ENCODE measurements around the gene KIAA1671.
"Not testable (repeated sequence)": the region's sequence is repeated elsewhere in the genome, so short reads cannot be mapped to it uniquely, and the experiment has no call there.

KIAA1671 gene

GRCh38 chr22:25178869-25179631, 226.5 kb downstream of the KIAA1671 start:
- H3K27me3 ChIP-seq (ENCODE audit: insufficient read depth, low read length); H3K27ac ChIP-seq (ENCODE audit: low read length); H3K9ac ChIP-seq (ENCODE audit: low read depth, low read length); H3K4me1 ChIP-seq (ENCODE audit: insufficient read depth, low read length); H3K9me3 ChIP-seq (ENCODE audit: insufficient read depth, low read depth, low read length); H3K4me3 ChIP-seq (ENCODE audit: low read length): not testable (repeated sequence)
- H3K36me3 ChIP-seq (ENCODE audit: insufficient read depth, low read depth, low read length): peaks cover 20% of the 10 kb centered on the region

GRCh38 chr22:25182131-25183110, 229.9 kb downstream of the KIAA1671 start:
- Histone ChIP-seq H3K9me3 (ENCODE audit: insufficient read depth, low read depth, low read length) (no peaks in the 10 kb centered on the region; the same call in 1 of the 2 replicates), H3K4me3 (ENCODE audit: low read length) (no peak overlapping the region), H3K36me3 (ENCODE audit: insufficient read depth, low read depth, low read length) (peaks cover 15% of the 10 kb centered on the region), H3K4me1 (ENCODE audit: insufficient read depth, low read length) (no peaks in the 10 kb centered on the region), H3K27me3 (ENCODE audit: insufficient read depth, low read length) (no peaks in the 10 kb centered on the region), H3K27ac (ENCODE audit: low read length) (no peak overlapping the region), H3K9ac (ENCODE audit: low read depth, low read length) (no peak overlapping the region)

GRCh38 chr22:25183949-25184619, 231.6 kb downstream of the KIAA1671 start:
- Histone ChIP-seq H3K27ac (ENCODE audit: low read length) (no peak overlapping the region), H3K36me3 (ENCODE audit: insufficient read depth, low read depth, low read length) (peaks cover 15% of the 10 kb centered on the region), H3K9me3 (ENCODE audit: insufficient read depth, low read depth, low read length) (no peaks in the 10 kb centered on the region; the same call in 1 of the 2 replicates), H3K27me3 (ENCODE audit: insufficient read depth, low read length) (no peaks in the 10 kb centered on the region), H3K9ac (ENCODE audit: low read depth, low read length) (no peak overlapping the region), H3K4me3 (ENCODE audit: low read length) (no peak overlapping the region), H3K4me1 (ENCODE audit: insufficient read depth, low read length) (no peaks in the 10 kb centered on the region)

- no peaks in the 10 kb centered on the region for H3K9me3 ChIP-seq (ENCODE audit: insufficient read depth, low read depth, low read length)
- H3K27ac ChIP-seq (ENCODE audit: low read length): no peak overlapping the region
- H3K36me3 ChIP-seq (ENCODE audit: insufficient read depth, low read depth, low read length): peaks cover 20% of the 10 kb centered on the region
- no peak overlapping the region for H3K9ac ChIP-seq (ENCODE audit: low read depth, low read length)
- H3K27me3 ChIP-seq (ENCODE audit: insufficient read depth, low read length): no peaks in the 10 kb centered on the region
- H3K4me1 ChIP-seq (ENCODE audit: insufficient read depth, low read length): no peaks in the 10 kb centered on the region
- H3K4me3 ChIP-seq (ENCODE audit: low read length): no peak overlapping the region
These were observed 233.6 kb downstream of the KIAA1671 start for GRCh38 chr22:25186140-25186539.

- H3K9me3 ChIP-seq (ENCODE audit: insufficient read depth, low read depth, low read length): no peaks in the 10 kb centered on the region
- no peaks in the 10 kb centered on the region for H3K27me3 ChIP-seq (ENCODE audit: insufficient read depth, low read length)
- H3K9ac ChIP-seq (ENCODE audit: low read depth, low read length): no peak overlapping the region
- no peak overlapping the region for H3K27ac ChIP-seq (ENCODE audit: low read length)
- H3K4me3 ChIP-seq (ENCODE audit: low read length): no peak overlapping the region
- H3K36me3 ChIP-seq (ENCODE audit: insufficient read depth, low read depth, low read length): peaks cover 26% of the 10 kb centered on the region
- no peaks in the 10 kb centered on the region for H3K4me1 ChIP-seq (ENCODE audit: insufficient read depth, low read length)
These were observed 235.0 kb downstream of the KIAA1671 start for GRCh38 chr22:25187469-25187868.

GRCh38 chr22:25192406-25192805, 239.9 kb downstream of the KIAA1671 start:
- Histone ChIP-seq H3K4me1 (ENCODE audit: insufficient read depth, low read length) (no peaks in the 10 kb centered on the region), H3K36me3 (ENCODE audit: insufficient read depth, low read depth, low read length) (peaks cover 13% of the 10 kb centered on the region), H3K4me3 (ENCODE audit: low read length) (no peak overlapping the region), H3K27me3 (ENCODE audit: insufficient read depth, low read length) (no peaks in the 10 kb centered on the region), H3K9me3 (ENCODE audit: insufficient read depth, low read depth, low read length) (no peaks in the 10 kb centered on the region), H3K9ac (ENCODE audit: low read depth, low read length) (no peak overlapping the region), H3K27ac (ENCODE audit: low read length) (no peak overlapping the region)

GRCh38 chr22:25193130-25193529, 240.6 kb downstream of the KIAA1671 start:
- H3K36me3 ChIP-seq (ENCODE audit: insufficient read depth, low read depth, low read length): peaks cover 13% of the 10 kb centered on the region
- H3K27me3 ChIP-seq (ENCODE audit: insufficient read depth, low read length): no peaks in the 10 kb centered on the region
- H3K27ac ChIP-seq (ENCODE audit: low read length): no peak overlapping the region
- no peaks in the 10 kb centered on the region for H3K9me3 ChIP-seq (ENCODE audit: insufficient read depth, low read depth, low read length)
- no peak overlapping the region for H3K9ac ChIP-seq (ENCODE audit: low read depth, low read length)
- no peak overlapping the region for H3K4me3 ChIP-seq (ENCODE audit: low read length)
- no peaks in the 10 kb centered on the region for H3K4me1 ChIP-seq (ENCODE audit: insufficient read depth, low read length)

- Histone ChIP-seq H3K4me3 (ENCODE audit: low read length) (no peak overlapping the region), H3K9me3 (ENCODE audit: insufficient read depth, low read depth, low read length) (no peaks in the 10 kb centered on the region), H3K9ac (ENCODE audit: low read depth, low read length) (no peak overlapping the region), H3K27ac (ENCODE audit: low read length) (no peak overlapping the region), H3K36me3 (ENCODE audit: insufficient read depth, low read depth, low read length) (peaks cover 13% of the 10 kb centered on the region), H3K4me1 (ENCODE audit: insufficient read depth, low read length) (no peaks in the 10 kb centered on the region), H3K27me3 (ENCODE audit: insufficient read depth, low read length) (no peaks in the 10 kb centered on the region)
These were observed 241.0 kb downstream of the KIAA1671 start for GRCh38 chr22:25193548-25193947.

- no peaks in the 10 kb centered on the region for H3K27me3 ChIP-seq (ENCODE audit: insufficient read depth, low read length)
- H3K9ac ChIP-seq (ENCODE audit: low read depth, low read length): no peak overlapping the region
These were observed 243.8 kb downstream of the KIAA1671 start for GRCh38 chr22:25196326-25196725.

GRCh38 chr22:25197340-25197739, 244.8 kb downstream of the KIAA1671 start:
- Histone ChIP-seq H3K36me3 (ENCODE audit: insufficient read depth, low read depth, low read length) (peaks cover 3% of the 10 kb centered on the region; the same call in 1 of the 2 replicates), H3K4me3 (ENCODE audit: low read length) (no peak overlapping the region), H3K9me3 (ENCODE audit: insufficient read depth, low read depth, low read length) (no peaks in the 10 kb centered on the region), H3K27me3 (ENCODE audit: insufficient read depth, low read length) (no peaks in the 10 kb centered on the region), H3K27ac (ENCODE audit: low read length) (no peak overlapping the region), H3K9ac (ENCODE audit: low read depth, low read length) (no peak overlapping the region), H3K4me1 (ENCODE audit: insufficient read depth, low read length) (no peaks in the 10 kb centered on the region)

More at GRCh38 chr22:25196326-25196725, 243.8 kb downstream of the KIAA1671 start:
- Histone ChIP-seq H3K9me3 (ENCODE audit: insufficient read depth, low read depth, low read length) (no peaks in the 10 kb centered on the region), H3K27ac (ENCODE audit: low read length) (no peak overlapping the region), H3K4me1 (ENCODE audit: insufficient read depth, low read length) (no peaks in the 10 kb centered on the region), H3K4me3 (ENCODE audit: low read length) (no peak overlapping the region), H3K36me3 (ENCODE audit: insufficient read depth, low read depth, low read length) (peaks cover 9% of the 10 kb centered on the region)

- Histone ChIP-seq H3K27me3 (ENCODE audit: insufficient read depth, low read length) (no peaks in the 10 kb centered on the region), H3K4me3 (ENCODE audit: low read length) (no peak within 1 kb of the TSS), H3K9ac (ENCODE audit: low read depth, low read length) (no peak within 1 kb of the TSS), H3K4me1 (ENCODE audit: insufficient read depth, low read length) (no peaks in the 10 kb centered on the region), H3K9me3 (ENCODE audit: insufficient read depth, low read depth, low read length) (no peaks in the 10 kb centered on the region), H3K27ac (ENCODE audit: low read length) (no peak within 1 kb of the TSS), H3K36me3 (ENCODE audit: insufficient read depth, low read depth, low read length) (no peaks in the 10 kb centered on the region)
These were observed 247.4 kb downstream of the KIAA1671 start, which contains the start of gene CRYBB3 for GRCh38 chr22:25199731-25200520. Gene CRYBB3, plus strand, starts transcription at chr22:25199858. Its CDS starts 1,539 bp downstream, at chr22:25201397.
